ENCODE measurements around the gene LUZP2.

LUZP2 gene

DNA sequence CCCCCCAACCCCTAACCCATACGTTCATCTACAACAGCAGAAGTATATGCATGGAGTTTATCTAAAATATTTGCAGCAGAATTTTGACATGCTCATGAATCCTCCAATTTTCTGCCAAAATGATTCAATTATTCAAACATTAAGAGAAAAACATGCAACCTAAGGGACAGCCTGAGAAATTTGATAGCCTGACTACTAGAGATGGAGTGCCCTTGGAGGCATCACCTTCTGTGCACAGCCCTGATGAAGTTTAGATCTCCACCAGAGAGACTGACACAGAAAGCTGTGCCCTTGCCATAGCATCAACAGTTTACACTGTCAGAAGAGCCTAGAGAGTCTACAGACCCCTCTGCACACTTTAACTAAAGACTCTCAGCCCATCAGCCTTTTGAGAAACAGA lies 217.7 kb downstream of the LUZP2 start:
- H3K4me3 ChIP-seq (ENCODE audit: low read depth, low read length): no peak overlapping the region
- TF ChIP-seq, protein P1, sequence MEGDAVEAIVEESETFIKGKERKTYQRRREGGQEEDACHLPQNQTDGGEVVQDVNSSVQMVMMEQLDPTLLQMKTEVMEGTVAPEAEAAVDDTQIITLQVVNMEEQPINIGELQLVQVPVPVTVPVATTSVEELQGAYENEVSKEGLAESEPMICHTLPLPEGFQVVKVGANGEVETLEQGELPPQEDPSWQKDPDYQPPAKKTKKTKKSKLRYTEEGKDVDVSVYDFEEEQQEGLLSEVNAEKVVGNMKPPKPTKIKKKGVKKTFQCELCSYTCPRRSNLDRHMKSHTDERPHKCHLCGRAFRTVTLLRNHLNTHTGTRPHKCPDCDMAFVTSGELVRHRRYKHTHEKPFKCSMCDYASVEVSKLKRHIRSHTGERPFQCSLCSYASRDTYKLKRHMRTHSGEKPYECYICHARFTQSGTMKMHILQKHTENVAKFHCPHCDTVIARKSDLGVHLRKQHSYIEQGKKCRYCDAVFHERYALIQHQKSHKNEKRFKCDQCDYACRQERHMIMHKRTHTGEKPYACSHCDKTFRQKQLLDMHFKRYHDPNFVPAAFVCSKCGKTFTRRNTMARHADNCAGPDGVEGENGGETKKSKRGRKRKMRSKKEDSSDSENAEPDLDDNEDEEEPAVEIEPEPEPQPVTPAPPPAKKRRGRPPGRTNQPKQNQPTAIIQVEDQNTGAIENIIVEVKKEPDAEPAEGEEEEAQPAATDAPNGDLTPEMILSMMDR (IDR thresholded peaks at IDR 0.05; ENCODE audit: borderline replicate concordance, insufficient read depth, low read depth, low read length): no peak

DNA sequence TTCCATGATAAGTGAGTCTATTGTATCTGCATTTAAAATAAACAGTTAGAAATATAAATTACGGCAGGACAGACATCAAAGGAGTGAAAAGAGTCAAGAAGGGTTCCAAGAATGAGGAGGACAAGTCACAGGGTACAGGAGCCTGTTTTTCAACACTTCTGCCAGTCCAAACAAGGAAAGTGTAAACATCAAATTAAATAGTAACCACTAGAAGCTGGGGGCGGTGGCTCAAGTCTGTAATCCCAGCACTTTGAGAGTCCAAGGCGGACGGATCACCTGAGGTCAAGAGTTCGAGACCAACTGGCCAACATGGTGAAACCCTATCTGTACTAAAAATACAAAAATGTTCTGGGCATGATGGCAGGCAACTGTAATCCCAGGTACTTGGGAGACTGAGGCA lies 219.6 kb downstream of the LUZP2 start:
- TF ChIP-seq, protein P1 (IDR thresholded peaks at IDR 0.05; ENCODE audit: borderline replicate concordance, insufficient read depth, low read depth, low read length): no peak
- no peak overlapping the region for H3K4me3 ChIP-seq (ENCODE audit: low read depth, low read length)

DNA sequence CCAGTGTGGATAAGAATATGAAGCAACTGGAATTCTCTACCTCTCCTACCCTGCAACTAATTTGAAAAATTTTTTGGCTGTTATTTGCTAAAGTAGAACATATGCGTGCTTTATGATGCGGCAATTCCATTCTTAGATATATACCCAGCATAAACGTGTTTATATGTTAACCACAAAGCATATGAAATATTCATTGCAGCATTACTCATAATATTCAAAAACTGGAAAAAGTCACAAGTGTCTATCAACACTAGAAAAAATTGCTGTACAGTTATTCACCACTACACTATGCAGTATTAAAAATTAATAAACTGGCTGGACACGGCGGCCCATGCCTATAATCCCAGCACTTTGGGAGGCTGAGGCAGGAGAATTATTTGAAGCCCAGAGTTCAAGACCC lies 226.4 kb downstream of the LUZP2 start:
- no peak overlapping the region for H3K4me3 ChIP-seq (ENCODE audit: low read depth, low read length)
- TF ChIP-seq, protein P1 (IDR thresholded peaks at IDR 0.05; ENCODE audit: borderline replicate concordance, insufficient read depth, low read depth, low read length): no peak

DNA sequence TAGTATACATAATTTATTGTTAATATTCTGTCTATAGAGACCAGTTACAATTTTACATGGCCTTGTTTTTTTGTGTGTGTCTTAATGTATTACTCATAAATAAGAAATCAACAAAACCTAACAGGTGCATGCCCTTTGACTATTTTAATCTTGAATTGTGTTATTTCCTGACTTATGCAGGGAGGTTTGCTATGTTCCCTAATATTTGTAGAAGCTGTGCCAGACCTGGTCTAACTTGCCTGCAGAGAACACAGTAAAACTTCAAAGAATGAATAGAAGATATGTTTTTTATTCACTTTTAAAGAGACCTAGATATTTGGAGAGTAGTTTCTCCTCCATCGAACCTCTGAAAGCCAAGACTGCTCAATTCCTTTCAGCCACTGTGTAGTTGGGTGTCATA lies 234.7 kb downstream of the LUZP2 start:
- H3K4me3 ChIP-seq (ENCODE audit: low read depth, low read length): no peak overlapping the region
- TF ChIP-seq, protein P1 (IDR thresholded peaks at IDR 0.05; ENCODE audit: borderline replicate concordance, insufficient read depth, low read depth, low read length): no peak

DNA sequence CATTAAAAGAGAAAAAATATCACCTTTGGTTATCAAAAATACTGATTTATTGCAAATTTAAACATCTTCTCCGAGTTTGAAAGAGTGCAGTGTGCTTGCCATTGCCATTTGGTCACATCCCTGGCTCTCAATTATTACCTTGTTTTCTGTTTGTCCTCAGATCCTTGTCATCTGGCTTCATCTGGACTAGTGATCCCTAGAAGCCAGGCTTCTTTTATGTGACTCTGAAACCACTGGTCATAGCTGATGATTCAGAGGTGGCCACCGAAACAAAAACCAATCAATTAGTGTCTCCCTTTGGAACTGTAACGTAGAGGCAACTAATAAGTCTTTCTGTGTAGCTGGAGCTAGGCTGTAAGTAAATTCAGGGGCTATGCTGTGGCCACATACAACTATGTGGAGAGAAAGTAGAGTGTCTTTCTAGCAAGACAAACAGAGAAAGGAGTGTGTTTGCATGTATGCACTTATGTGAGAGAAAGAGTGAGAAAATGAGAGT lies 237.9 kb downstream of the LUZP2 start:
- H3K4me3 ChIP-seq (ENCODE audit: low read depth, low read length): no peak overlapping the region
- TF ChIP-seq, protein P1 (IDR thresholded peaks at IDR 0.05; ENCODE audit: borderline replicate concordance, insufficient read depth, low read depth, low read length): no peak

DNA sequence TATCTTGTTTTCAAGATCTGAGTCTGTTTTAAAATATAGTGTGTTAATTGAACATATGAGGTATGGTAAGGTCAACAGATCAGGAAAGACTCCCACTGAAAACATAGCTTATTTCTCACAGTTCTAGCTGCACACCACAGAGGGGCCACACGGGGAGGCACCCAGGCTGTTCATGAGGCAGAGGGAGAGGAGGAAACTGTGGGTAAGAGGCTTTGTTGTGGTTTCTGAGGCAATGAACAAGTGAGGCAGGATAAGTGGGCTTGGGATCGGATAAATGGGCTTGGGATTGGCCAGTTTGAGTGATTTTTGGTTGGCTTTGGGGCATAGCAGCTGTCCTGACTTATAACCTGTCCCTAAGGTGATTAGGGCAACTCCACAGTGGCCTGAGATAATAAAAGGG lies 242.1 kb downstream of the LUZP2 start:
- TF ChIP-seq, protein P1 (IDR thresholded peaks at IDR 0.05; ENCODE audit: borderline replicate concordance, insufficient read depth, low read depth, low read length): no peak

DNA sequence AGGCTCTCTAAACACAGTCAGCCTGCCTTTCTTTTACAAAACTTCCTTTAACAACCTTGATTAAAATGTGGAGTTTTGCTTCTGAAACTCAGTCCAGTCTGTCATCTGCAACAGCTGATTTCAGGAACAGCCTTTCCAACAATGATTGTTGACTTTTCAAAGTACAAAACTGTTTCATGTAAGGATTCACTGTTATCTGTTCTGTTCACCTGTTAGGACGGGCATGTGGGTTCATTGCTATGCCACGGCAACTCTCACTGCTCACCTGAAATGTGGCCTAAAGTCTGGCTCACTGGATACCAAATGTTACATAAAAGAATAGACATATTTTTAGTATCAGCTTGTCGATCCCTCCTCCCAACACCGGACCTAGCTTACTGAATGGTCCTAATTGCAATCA lies 242.8 kb downstream of the LUZP2 start:
- TF ChIP-seq, protein P1 (IDR thresholded peaks at IDR 0.05; ENCODE audit: borderline replicate concordance, insufficient read depth, low read depth, low read length): no peak
- H3K4me3 ChIP-seq (ENCODE audit: low read depth, low read length): no peak overlapping the region

More for the DNA sequence above, 242.1 kb downstream of the LUZP2 start:
- no peak overlapping the region for H3K4me3 ChIP-seq (ENCODE audit: low read depth, low read length)

All from GM12875 (cell line).